HuH-7 (cell line): ENCODE data around the gene E2F2.
A peak's percentile ranks its signal among the peaks of the same experiment; 100 is the strongest.
"Not testable (repeated sequence)": the region's sequence is repeated elsewhere in the genome, so short reads cannot be mapped to it uniquely, and the experiment has no call there.

Source experiments
- DNase-seq: peaks from one replicate; pipeline ENCODE4 v3.0.0; 2011; ENCODE audit warnings: low spot score

E2F2 gene

GRCh38 chr1:23546897-23547584 is 16.0 kb upstream of the E2F2 start:
- DNase-seq = no peak

GRCh38 chr1:23545851-23546250 is 14.8 kb upstream of the E2F2 start:
- DNase-seq = no peak

- DNase-seq = peak; percentile 66
Measured at GRCh38 chr1:23544444-23545389, 13.7 kb upstream of the E2F2 start.

GRCh38 chr1:23543707-23544443 is 12.8 kb upstream of the E2F2 start:
- DNase-seq = no peak

- not testable (repeated sequence) for DNase-seq
Measured at GRCh38 chr1:23542940-23543339, 11.9 kb upstream of the E2F2 start.

- peak; percentile 85 for DNase-seq
Measured at GRCh38 chr1:23539698-23540266, 8.7 kb upstream of the E2F2 start.

- no peak for DNase-seq
Measured at GRCh38 chr1:23537296-23537973, 6.4 kb upstream of the E2F2 start.

- DNase-seq = no peak
Measured at GRCh38 chr1:23533246-23534023, 2.4 kb upstream of the E2F2 start.

- no peak for DNase-seq
Measured at GRCh38 chr1:23531562-23532094, 595 bp upstream of the E2F2 start.

GRCh38 chr1:23530087-23530746 is 816 bp downstream of the E2F2 start:
- DNase-seq = no peak

- DNase-seq = no peak
Measured at GRCh38 chr1:23529146-23530086, 1.6 kb downstream of the E2F2 start.

- peak; percentile 80 for DNase-seq
Measured at GRCh38 chr1:23528250-23528978, 2.6 kb downstream of the E2F2 start.

GRCh38 chr1:23527900-23528249 is 3.2 kb downstream of the E2F2 start:
- no peak for DNase-seq

- DNase-seq = no peak
Measured at GRCh38 chr1:23527366-23527765, 3.7 kb downstream of the E2F2 start.

GRCh38 chr1:23526329-23527041 is 4.5 kb downstream of the E2F2 start:
- no peak for DNase-seq

GRCh38 chr1:23525558-23526250 is 5.3 kb downstream of the E2F2 start:
- DNase-seq = no peak
